ENCODE results near the gene TOX2.

TOX2 gene

GRCh38 chr20:44065401-44066340 lies 151.0 kb downstream of the TOX2 start:
- Histone ChIP-seq H3K9me3 (ENCODE audit: control extremely low read depth in 1 of 5, control insufficient read depth in 4 of 5, insufficient read depth in 2 of 5, low read depth in 1 of 5, low read length in 4 of 5) (no peaks in the 10 kb centered on the region), H3K4me1 (ENCODE audit: control extremely low read depth in 1 of 4, control insufficient read depth in 4 of 4, insufficient read depth in 4 of 4, low read length in 3 of 4) (peaks cover 6 to 26% (median 19%) of the 10 kb centered on the region in 4 experiments), H3K27ac (ENCODE audit: insufficient read depth in 1 of 2, low read depth in 1 of 2, low read length in 2 of 2, poor library complexity in 1 of 2, severe bottlenecking in 2 of 2) (no peak overlapping the region), H3K27me3 (replicated peaks in 2 of 5; ENCODE audit: control insufficient read depth in 4 of 5, insufficient read depth in 5 of 5, low read length in 4 of 5) (peaks cover 0 to 14% (median 4%) of the 10 kb centered on the region in 5 experiments), H3K36me3 (ENCODE audit: control insufficient read depth in 4 of 4, insufficient read depth in 4 of 4, low read length in 3 of 4) (no peaks in the 10 kb centered on the region), H3K4me3 (ENCODE audit: control insufficient read depth in 1 of 7, extremely low read depth in 1 of 7, insufficient read depth in 4 of 7, low read depth in 2 of 7, low read length in 6 of 7) (no peak overlapping the region)
- ChIA-PET CTCF (interaction anchor here (1.7 kb wide), 1 partner anchor 15 kb away, joined by 7 read pairs; no protein-coding TSS in a partner anchor), POLR2A (no interaction called here)
- 90% methylated on average over 18 of the region's 20 CpGs for WGBS (ENCODE audit: insufficient coverage)
- DNase-seq = no peak

DNA sequence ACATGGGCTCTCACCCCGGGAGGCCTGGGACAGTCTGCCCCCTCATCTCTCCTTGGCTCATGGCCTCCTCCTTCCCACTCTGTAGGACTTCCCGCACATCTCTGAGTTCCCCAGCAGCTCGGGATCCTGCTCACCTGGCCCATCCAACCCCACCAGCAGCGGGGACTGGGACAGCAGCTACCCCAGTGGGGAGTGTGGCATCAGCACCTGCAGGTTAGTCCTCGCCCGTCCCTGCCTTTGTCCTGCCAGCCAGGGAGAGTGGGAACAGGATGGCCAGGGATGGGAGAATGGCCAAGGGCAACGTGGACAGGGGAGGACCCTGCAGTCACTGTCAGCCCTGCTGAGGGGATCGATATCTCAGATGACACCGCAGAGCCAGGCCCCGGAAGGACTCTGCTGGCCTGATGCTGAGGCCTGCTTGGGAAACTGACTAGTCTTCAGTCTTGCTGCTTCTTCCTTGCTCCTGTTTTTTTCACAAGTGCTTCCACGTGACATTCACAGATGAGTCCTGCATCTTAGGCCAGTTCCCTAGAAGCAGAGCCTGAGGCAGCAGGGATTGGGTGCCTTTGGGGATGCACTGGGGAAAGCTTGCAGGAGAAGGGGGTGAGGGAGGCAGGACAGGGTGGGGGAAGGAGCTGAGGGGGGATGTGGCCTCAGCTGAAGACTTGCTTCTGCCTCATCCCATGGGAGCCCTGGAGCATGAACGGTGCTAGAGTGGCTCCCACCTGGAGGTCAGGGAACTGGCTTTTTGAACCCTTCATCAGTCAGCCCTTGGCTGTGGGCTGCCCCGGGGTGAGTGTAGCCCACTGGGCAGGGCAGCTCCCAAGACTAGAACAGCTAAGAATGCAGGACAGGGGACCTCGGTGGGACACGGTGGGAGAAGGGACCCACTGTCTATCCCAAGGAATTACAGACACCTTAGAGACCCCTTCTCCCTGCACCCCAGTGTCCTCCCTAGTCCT lies 152.3 kb downstream of the TOX2 start:
- WGBS (ENCODE audit: insufficient coverage) = 93% methylated on average over 10 of the region's 15 CpGs
- POLR2A ChIA-PET = no interaction called here
- peaks cover 0 to 14% (median 4%) of the 10 kb centered on the region in 5 experiments for H3K27me3 ChIP-seq (replicated peaks in 2 of 5; ENCODE audit: control insufficient read depth in 4 of 5, insufficient read depth in 5 of 5, low read length in 4 of 5)
- no peak for DNase-seq
- CTCF ChIA-PET = interaction anchor here (0.8 to 1.0 kb wide), 2 partner anchors 11 to 14 kb away, joined by 3 to 4 read pairs; no protein-coding TSS in a partner anchor
- H3K4me3 ChIP-seq (ENCODE audit: control insufficient read depth in 1 of 7, extremely low read depth in 1 of 7, insufficient read depth in 4 of 7, low read depth in 2 of 7, low read length in 6 of 7) = no peak overlapping the region
- H3K4me1 ChIP-seq (ENCODE audit: control extremely low read depth in 1 of 4, control insufficient read depth in 4 of 4, insufficient read depth in 4 of 4, low read length in 3 of 4) = peaks cover 6 to 28% (median 20%) of the 10 kb centered on the region in 4 experiments
- H3K9me3 ChIP-seq (ENCODE audit: control extremely low read depth in 1 of 5, control insufficient read depth in 4 of 5, insufficient read depth in 2 of 5, low read depth in 1 of 5, low read length in 4 of 5) = no peaks in the 10 kb centered on the region
- H3K27ac ChIP-seq (ENCODE audit: insufficient read depth in 1 of 2, low read depth in 1 of 2, low read length in 2 of 2, poor library complexity in 1 of 2, severe bottlenecking in 2 of 2) = no peak overlapping the region
- no peaks in the 10 kb centered on the region for H3K36me3 ChIP-seq (ENCODE audit: control insufficient read depth in 4 of 4, insufficient read depth in 4 of 4, low read length in 3 of 4)

DNA sequence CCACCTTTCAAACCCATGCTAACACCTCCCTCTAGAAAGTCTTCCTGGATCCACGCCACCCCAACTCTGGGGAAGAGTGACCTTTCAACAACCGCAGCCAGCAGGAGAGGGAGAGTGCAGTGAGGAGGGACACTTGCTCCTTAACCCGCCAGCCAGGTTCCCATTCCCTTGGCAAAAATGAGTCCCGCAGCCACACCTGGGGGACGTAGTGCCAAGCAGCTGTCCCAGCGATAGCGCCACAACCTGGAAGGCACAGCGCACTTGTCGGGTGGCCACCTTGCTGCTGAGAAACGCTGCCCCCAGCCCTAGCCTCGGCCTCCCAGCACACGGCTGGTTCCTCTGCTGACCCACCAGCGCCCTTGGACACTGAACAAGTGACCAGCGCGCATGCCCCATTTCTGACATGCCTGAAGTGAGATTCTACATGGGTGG lies 153.0 kb downstream of the TOX2 start:
- POLR2A ChIA-PET = no interaction called here
- CTCF ChIA-PET = interaction anchor here (0.8 to 1.0 kb wide), 2 partner anchors 12 to 13 kb away, joined by 3 to 4 read pairs; no protein-coding TSS in a partner anchor
- Histone ChIP-seq H3K4me1 (ENCODE audit: control extremely low read depth in 1 of 4, control insufficient read depth in 4 of 4, insufficient read depth in 4 of 4, low read length in 3 of 4) (peaks cover 6 to 28% (median 20%) of the 10 kb centered on the region in 4 experiments), H3K9me3 (ENCODE audit: control extremely low read depth in 1 of 5, control insufficient read depth in 4 of 5, insufficient read depth in 2 of 5, low read depth in 1 of 5, low read length in 4 of 5) (no peaks in the 10 kb centered on the region), H3K27ac (ENCODE audit: insufficient read depth in 1 of 2, low read depth in 1 of 2, low read length in 2 of 2, poor library complexity in 1 of 2, severe bottlenecking in 2 of 2) (no peak overlapping the region), H3K27me3 (replicated peaks in 2 of 5; ENCODE audit: control insufficient read depth in 4 of 5, insufficient read depth in 5 of 5, low read length in 4 of 5) (peaks cover 0 to 15% (median 4%) of the 10 kb centered on the region in 5 experiments), H3K4me3 (ENCODE audit: control insufficient read depth in 1 of 7, extremely low read depth in 1 of 7, insufficient read depth in 4 of 7, low read depth in 2 of 7, low read length in 6 of 7) (no peak overlapping the region), H3K36me3 (ENCODE audit: control insufficient read depth in 4 of 4, insufficient read depth in 4 of 4, low read length in 3 of 4) (no peaks in the 10 kb centered on the region)
- DNase-seq = no peak
- 96% methylated on average over 15 of the region's 15 CpGs for WGBS (ENCODE audit: insufficient coverage)

- 87% methylated on average over 18 of the region's 30 CpGs for WGBS (ENCODE audit: insufficient coverage)
These were observed 153.9 kb downstream of the TOX2 start for GRCh38 chr20:44068316-44069201.

DNA sequence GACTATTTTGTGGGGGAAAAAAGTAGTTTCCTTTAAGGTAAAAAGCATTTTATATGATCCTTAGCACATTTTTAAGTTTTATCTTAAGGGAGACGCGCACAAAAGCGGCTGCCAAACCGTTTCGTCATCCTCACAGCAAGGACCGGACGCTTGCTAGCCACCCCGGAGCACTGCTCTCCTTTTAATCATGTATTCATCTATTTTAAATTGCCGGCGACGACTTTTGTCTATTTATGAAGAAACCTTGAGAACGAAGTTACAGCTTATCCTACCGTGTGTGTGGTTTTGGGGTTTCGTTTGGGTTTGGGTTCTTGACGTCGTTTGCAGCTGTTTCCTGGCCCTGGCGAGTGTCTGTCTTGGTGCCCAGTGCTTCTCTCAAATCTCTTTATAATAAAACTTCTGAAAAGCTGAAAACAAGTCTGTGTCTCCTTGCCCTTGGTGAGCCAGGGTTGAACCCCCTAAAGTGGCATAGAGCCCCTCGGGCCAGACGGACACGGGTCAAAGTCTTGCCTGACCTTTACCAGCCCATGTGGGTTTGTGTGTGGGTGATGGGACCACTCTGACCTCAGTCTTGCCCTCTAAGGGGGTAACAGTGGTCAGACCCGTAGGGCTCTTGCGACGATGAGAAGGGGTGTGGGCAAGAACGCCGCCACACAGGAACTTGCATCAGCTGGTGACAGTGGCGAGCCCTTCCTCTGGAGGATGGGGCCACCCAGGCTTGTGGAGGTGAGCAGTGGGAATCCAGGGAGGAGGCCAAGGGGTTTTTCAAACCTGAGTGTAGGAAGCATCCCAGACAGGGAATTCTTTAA lies 154.8 kb downstream of the TOX2 start:
- POLR2A ChIA-PET = interaction anchor here (1.7 kb wide), 1 partner anchor 10 kb away, joined by 4 read pairs; no protein-coding TSS in a partner anchor
- CTCF ChIA-PET = interaction anchor here (1.8 kb wide), 1 partner anchor 11 kb away, joined by 9 read pairs; no protein-coding TSS in a partner anchor
- Histone ChIP-seq H3K4me1 (ENCODE audit: control extremely low read depth in 1 of 4, control insufficient read depth in 4 of 4, insufficient read depth in 4 of 4, low read length in 3 of 4) (peaks cover 6 to 32% (median 20%) of the 10 kb centered on the region in 4 experiments), H3K27me3 (replicated peaks in 2 of 5; ENCODE audit: control insufficient read depth in 4 of 5, insufficient read depth in 5 of 5, low read length in 4 of 5) (peaks cover 0 to 23% (median 4%) of the 10 kb centered on the region in 5 experiments), H3K36me3 (ENCODE audit: control insufficient read depth in 4 of 4, insufficient read depth in 4 of 4, low read length in 3 of 4) (no peaks in the 10 kb centered on the region), H3K9me3 (ENCODE audit: control extremely low read depth in 1 of 5, control insufficient read depth in 4 of 5, insufficient read depth in 2 of 5, low read depth in 1 of 5, low read length in 4 of 5) (no peaks in the 10 kb centered on the region), H3K4me3 (ENCODE audit: control insufficient read depth in 1 of 7, extremely low read depth in 1 of 7, insufficient read depth in 4 of 7, low read depth in 2 of 7, low read length in 6 of 7) (peak overlapping the region in 5 of 7 experiments; percentile 3 to 57 (median 43)), H3K27ac (ENCODE audit: insufficient read depth in 1 of 2, low read depth in 1 of 2, low read length in 2 of 2, poor library complexity in 1 of 2, severe bottlenecking in 2 of 2) (peak overlapping the region; percentile 11 to 71)
- peak; percentile 77 to 92 (median 92) for DNase-seq
- 57% methylated on average over 14 of the region's 26 CpGs for WGBS (ENCODE audit: insufficient coverage)

More at GRCh38 chr20:44068316-44069201, 153.9 kb downstream of the TOX2 start:
- CTCF ChIA-PET = no interaction called here
- Histone ChIP-seq H3K27me3 (replicated peaks in 2 of 5; ENCODE audit: control insufficient read depth in 4 of 5, insufficient read depth in 5 of 5, low read length in 4 of 5) (peaks cover 0 to 23% (median 4%) of the 10 kb centered on the region in 5 experiments), H3K36me3 (ENCODE audit: control insufficient read depth in 4 of 4, insufficient read depth in 4 of 4, low read length in 3 of 4) (no peaks in the 10 kb centered on the region), H3K4me1 (ENCODE audit: control extremely low read depth in 1 of 4, control insufficient read depth in 4 of 4, insufficient read depth in 4 of 4, low read length in 3 of 4) (peaks cover 6 to 32% (median 20%) of the 10 kb centered on the region in 4 experiments), H3K27ac (ENCODE audit: insufficient read depth in 1 of 2, low read depth in 1 of 2, low read length in 2 of 2, poor library complexity in 1 of 2, severe bottlenecking in 2 of 2) (peak overlapping the region in 1 of 2 experiments; percentile 71), H3K9me3 (ENCODE audit: control extremely low read depth in 1 of 5, control insufficient read depth in 4 of 5, insufficient read depth in 2 of 5, low read depth in 1 of 5, low read length in 4 of 5) (no peaks in the 10 kb centered on the region), H3K4me3 (ENCODE audit: control insufficient read depth in 1 of 7, extremely low read depth in 1 of 7, insufficient read depth in 4 of 7, low read depth in 2 of 7, low read length in 6 of 7) (peak overlapping the region in 2 of 7 experiments; percentile 27 to 43)
- POLR2A ChIA-PET = interaction anchor here (1.7 kb wide), 1 partner anchor 9 kb away, joined by 4 read pairs; no protein-coding TSS in a partner anchor
- peak in 2 of 3 donors; percentile 5 to 17 for DNase-seq

Data from common myeloid progenitor, CD34-positive (primary cell).